HG02571 (cell line): ENCODE measurements around the gene CDH4.

Experiments
- ATAC-seq: cut with Tn5 transposase; IDR thresholded peaks from one replicate; pipeline ENCODE4 v1.9.1; 2021; ENCODE audit warnings: mild to moderate bottlenecking, moderate library complexity; ENCODE audit not compliant: unreplicated experiment

The CDH4 gene

GRCh38 chr20:61543931-61544745 lies 292.1 kb downstream of the CDH4 start:
- no peak for ATAC-seq

DNA sequence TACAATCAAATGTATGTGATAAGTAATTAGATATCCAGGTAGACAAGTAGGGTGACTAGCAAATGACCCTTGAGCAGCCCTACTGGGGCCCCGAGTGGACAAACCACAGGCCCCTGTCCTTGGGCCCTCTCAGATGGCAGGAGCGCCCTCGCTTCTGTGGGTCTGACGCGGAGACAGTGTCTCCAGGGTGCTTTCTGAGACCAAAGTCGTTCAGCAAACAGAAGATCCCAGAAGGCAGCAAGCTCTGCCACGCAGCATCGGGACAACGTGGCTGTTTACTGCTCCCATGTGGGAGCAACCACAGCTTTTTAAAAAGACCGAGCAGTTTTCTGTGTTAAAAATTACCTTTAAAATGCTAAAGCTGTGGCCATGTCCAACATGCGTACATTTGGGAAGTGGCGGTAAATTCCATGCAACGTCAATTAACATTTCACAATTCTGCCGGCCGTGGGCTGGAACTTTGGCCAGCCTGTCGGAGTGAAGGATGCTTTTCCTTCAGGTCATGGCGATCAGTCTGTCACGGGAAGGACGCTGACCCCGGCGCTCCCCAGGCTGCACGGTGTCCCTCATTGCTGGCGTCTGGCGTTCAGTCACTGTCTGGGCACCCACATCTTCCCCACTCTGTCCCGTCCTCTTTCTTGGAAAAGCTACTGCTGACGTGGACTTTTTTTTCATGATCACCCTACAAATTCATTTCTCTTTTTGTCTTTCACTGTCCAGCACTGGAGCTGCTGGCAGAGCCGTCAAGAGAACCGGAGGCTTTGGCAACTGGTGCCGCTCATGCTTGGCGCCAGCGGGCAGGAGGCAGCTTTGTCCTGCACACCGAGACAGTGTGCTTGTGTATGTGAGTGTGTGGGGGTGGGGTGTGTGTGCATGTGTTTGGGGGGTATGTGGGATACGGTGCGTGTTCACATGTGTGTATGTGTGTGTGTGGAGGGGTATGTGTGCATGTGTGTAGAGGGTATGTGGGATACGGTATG lies 293.1 kb downstream of the CDH4 start:
- no peak for ATAC-seq

DNA sequence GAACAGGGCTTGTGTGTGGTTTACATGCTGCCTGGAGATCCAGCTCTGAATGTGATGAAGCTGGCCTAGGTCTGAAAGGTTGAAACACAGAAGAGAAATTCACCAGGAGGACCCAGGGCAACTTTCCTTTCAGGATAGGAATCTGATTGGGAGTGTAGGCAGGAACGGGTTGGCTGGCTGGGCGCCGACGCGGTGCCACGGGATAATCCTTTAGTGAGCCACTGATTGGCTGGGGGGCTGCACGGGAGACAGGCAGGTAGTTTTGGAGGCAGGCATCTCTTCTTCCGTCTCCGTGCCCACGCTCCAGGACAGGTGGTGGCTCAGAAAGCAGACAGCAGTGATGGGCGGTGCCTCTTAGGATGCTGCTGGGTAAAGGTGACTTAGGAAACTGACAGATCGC lies 294.6 kb downstream of the CDH4 start:
- ATAC-seq: no peak

DNA sequence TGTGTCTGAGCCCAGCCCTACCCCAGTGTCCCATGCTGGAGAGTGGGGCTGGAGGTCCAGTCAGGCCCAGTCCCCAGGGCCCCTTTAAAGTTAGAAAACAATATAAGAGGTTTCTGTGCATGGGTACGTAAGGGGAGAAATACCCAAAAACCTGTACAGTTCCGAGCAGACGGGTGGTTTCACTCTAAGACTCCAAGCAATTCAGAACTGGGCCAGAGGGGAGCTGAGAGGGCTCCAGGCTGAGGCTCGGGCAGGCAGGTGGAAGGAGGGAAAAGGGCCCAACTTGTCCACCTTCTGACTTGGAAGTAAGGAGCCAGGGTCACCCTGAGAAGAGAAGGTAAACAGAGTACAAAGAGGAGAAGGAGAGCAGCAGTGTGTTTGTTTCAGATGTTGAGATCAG lies 296.0 kb downstream of the CDH4 start:
- ATAC-seq: no peak

- no peak for ATAC-seq
Measured at GRCh38 chr20:61549865-61550264, 297.8 kb downstream of the CDH4 start.

DNA sequence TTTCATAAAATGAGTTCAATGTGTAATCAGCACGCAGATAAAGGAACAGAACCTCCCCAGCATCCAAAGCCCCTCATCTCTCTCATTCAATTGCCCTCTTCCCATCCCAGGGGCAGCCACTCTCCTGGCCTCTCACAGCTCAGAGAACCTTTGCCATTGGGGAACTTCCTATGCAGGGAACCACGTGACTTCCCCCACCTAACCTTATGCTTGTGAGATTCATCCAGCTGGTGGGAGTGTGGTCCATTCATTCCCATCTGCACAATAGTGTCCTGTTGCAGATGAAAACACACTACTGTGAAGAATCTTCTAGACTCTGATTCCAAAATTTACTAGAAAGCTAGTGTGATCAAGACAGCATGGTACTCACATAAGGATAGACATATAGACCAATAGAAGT lies 299.3 kb downstream of the CDH4 start:
- no peak for ATAC-seq

DNA sequence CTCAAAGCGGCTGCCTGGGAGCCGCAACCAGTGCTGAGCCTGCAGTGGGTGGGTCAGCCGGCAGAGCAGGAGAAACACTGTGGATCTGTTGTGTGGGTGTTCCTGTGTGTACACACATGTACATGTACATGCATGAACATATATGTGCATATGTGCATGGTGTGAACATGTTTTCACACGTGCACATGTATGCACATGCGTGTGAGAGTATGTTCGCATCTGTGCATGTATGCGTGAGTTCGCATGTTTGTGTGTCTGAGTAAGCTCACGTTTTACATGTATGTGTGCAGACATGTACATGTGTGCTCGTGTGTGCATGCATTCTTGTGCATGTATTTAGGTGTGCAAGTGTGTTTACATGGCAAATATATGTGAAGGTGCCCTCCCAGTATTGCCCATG lies 302.6 kb downstream of the CDH4 start:
- ATAC-seq: no peak

DNA sequence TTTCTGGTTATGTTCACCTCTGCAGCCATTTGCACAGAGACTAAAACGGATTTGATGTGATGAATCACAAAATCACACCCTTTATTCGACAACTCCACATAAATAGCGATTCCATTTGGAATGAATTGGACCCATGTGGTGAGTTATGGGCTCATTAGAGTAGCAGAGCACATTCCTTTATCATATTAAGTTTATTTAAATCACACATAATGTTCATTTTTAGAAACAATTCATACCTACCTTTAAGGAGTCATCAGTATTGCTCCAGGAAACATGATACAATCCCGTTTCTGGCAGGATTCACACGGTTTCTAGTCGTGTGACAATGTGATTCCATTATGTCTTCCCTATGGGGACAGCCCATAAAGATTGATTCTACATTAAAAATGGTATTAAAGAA lies 303.5 kb downstream of the CDH4 start:
- ATAC-seq: no peak

GRCh38 chr20:61556111-61556510 lies 304.1 kb downstream of the CDH4 start:
- ATAC-seq: no peak

DNA sequence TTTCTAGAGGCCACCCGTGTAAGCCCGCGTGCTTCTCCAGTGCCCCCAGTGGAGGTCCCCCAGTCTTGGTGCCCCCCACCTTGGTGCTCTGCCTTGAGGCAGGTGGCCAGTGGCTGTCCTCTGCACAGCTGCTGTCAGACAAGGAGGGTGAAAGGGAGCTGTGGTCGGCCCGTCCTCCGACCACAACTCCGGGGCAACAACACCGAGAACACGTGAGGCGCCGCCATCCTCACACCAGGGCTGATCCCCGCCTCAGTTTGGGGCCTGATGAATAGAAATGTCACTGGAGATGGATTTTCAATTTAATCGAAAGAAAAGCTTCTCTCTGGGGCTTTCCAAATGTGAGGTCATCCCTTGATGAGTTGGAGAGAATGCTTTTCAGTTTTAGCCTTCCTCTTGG lies 304.6 kb downstream of the CDH4 start:
- no peak for ATAC-seq

GRCh38 chr20:61557621-61558020 lies 305.6 kb downstream of the CDH4 start:
- no peak for ATAC-seq

DNA sequence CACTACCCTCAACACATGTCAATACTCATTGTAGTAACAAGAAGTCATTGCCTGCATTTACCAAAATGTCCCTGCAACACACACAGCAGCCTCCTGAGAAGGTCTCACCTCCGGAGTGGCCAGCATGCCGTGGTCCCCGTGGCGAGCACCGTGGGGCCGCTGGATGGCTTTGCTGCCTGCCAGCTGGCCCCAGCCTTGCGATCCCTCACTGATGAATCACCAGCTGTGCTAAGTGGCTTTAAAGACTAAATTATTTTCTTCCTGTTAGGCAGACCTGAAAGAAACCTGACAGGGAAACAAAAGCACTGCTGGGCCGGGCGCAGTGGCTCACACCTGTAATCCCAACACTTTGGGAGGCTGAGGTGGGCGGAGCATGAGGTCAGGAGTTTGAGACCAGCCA lies 306.7 kb downstream of the CDH4 start:
- ATAC-seq: no peak

- no peak for ATAC-seq
Measured at GRCh38 chr20:61559706-61560315, 307.8 kb downstream of the CDH4 start.

DNA sequence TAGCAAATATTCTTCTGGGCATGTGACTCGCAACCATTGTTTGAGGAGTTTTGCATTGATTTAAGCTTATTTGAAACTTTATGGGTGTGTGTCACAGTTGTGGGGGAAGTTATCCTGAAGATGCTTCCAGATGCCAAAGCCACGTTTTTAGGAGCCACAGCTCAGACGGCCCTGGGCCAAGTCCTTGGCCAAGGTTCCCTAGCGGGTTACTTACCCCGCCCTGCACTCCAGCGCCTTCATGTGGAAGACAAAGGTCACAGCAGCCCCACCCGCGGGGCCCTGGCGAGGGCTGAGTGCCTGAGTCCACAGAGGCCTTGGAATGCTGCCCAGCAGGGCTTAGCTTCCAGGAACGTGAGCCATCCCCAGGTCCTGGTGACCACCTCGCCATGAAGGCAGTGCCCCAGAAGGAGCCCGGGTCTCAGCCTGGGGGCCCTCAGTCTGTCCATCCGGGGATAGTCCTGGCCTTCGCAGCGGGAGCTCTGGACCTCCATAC lies 308.3 kb downstream of the CDH4 start:
- ATAC-seq: no peak

- no peak for ATAC-seq
Measured at GRCh38 chr20:61561111-61561830, 309.2 kb downstream of the CDH4 start.

DNA sequence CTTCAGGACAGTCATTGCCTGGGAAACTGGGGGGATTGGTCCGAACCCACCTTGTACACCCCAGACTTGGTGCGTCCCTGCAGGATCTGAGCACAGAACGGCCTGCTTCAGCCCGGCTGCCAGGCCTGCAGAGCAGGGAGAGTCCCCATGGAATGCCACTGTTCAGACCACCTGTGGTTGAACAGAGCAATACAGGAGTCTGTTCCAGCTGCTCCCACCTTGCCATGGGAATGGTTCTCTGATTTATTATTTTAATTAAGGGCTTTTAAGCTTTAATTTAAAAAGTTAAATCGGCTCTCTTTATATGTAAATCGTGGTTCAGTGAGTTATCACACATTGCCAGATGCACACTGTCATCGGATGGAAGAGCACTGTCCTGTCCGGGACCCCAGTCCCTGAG lies 310.4 kb downstream of the CDH4 start:
- ATAC-seq: no peak

DNA sequence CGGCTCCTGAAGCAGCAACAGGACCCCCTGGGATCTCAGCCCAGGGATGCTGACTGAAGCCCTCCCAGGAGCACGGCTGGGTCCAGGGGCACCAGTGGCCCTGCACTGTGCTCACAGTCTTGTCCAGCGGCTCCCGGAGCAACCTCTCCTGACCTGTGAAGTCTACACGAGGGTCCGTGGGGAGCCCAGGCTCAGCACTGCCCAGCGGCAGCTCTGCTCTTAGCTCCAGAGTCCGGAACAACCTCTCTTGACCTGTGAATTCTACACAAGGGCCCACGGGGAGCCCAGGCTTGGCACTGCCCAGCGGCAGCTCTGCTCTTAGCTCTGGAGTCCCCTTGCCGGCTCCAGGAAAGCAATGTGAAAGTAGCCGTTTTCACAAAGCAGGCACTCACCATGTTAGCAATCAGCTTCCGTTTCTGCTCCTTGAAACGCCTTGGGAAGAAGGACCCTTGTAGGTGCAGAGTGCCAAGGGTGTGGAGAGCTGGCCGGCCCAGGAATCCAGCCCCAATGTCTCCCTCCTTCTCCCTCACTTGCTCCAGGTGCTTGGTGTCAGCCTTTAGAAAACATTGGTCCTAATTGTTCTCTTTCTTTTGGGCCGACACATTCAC lies 310.9 kb downstream of the CDH4 start:
- ATAC-seq: no peak

DNA sequence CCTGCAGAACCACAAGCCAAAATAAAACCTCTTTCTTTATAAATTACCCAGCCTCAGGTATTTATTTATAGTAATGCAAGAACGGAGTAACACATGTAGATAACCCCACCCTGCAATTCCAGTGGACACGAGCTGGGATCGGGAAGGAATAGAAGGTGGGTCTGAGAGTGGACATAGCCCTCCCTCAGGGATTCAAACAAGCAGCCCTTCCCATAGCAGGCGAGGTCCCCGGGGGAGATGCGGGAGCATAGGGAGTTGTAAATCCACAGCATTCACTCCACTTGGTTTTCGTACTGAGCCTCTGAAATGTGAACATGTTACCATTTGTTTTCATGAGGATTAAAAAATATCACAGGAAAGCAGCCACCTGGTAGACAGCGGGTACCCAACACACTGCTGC lies 312.6 kb downstream of the CDH4 start:
- no peak for ATAC-seq

DNA sequence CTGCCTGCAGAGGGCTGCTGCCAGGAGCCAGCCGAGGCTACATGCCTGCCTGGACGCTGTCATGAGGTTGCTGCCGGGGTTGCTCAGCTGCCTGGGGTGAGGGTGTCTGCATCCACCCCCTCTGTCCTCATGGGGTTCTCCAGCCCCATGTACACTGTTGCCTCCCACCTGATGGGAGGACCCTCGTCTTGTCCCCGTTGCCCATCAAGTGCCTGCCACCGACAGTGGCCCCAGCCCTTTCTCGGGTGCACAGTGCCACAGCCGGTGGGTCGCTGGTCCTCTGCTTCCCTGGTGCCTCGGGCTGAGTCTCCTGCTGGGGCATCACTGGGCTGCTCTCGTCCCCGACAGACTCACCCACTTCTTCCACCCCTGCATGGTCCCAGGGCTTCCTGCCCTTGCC lies 313.7 kb downstream of the CDH4 start:
- no peak for ATAC-seq

GRCh38 chr20:61566691-61567090 lies 314.6 kb downstream of the CDH4 start:
- ATAC-seq: no peak
